Measurements from ENCODE around the gene CYP3A7. TPM values are rescaled to one million over a fixed set of nuclear protein-coding genes. Genes with fewer than 3 reads are reported as not detected.
"Not testable (repeated sequence)": the region's sequence is repeated elsewhere in the genome, so short reads cannot be mapped to it uniquely, and the experiment has no call there.

CYP3A7 gene
- polyA plus RNA-seq, 4 donors, result 0.28 to 1.2 (median 0.43) TPM

GRCh38 chr7:99742737-99743394, 7.9 kb upstream of the CYP3A7 start:
- DNase-seq (ENCODE audit: low read depth in 4 of 4, low spot score in 3 of 4), result no peak

GRCh38 chr7:99741441-99741795, 6.4 kb upstream of the CYP3A7 start:
- DNase-seq (ENCODE audit: low read depth in 4 of 4, low spot score in 3 of 4), result no peak

- no peak for DNase-seq (ENCODE audit: low read depth in 4 of 4, low spot score in 3 of 4)
Observed at GRCh38 chr7:99740573-99741440, 5.8 kb upstream of the CYP3A7 start.

DNA sequence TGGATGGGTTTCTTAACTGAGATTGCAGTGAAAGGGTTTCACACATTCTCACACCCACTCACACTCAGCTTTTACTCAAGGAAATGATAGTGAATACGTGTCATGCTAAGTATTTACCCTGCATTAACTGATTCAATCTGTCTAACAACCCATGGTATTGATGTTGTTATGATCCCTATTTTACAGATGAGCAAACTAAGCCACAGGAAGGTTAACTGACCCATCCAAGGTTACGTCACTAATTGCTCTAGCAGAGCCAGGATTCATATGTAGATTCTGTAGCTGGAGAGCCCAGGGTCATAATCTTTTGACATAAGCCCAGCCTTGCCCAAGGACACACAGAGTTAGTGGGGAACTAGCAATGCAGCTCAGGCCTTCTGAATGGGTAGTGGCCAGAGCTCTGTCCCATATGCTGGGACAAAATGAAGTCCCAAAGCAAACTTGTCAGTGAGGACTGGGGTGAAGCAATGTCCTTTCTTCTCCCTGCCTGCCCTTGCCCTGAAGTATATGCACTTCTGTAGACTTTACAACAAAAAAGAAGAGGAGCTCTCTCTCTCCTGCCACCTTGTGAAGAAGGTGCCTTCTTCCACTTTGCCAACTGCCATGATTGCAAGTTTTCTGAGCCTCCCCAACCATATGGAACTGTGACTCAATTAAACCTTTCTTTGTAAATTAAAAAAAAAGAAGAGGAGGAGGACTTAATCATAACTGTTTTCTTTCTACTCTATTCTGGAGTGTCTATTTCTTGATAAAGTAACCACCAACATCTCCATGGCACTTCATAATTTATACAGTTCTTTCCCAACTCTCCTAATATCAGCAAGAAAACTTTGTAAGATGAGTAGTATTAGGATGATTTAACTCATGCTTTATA, 4.9 kb upstream of the CYP3A7 start:
- DNase-seq (ENCODE audit: low read depth in 4 of 4, low spot score in 3 of 4), result no peak

- no peak for DNase-seq (ENCODE audit: low read depth in 4 of 4, low spot score in 3 of 4)
Observed at GRCh38 chr7:99737726-99738125, 2.7 kb upstream of the CYP3A7 start.

- DNase-seq (ENCODE audit: low read depth in 4 of 4, low spot score in 3 of 4), result not testable (repeated sequence)
Observed at GRCh38 chr7:99736667-99737066, 1.7 kb upstream of the CYP3A7 start.

DNA sequence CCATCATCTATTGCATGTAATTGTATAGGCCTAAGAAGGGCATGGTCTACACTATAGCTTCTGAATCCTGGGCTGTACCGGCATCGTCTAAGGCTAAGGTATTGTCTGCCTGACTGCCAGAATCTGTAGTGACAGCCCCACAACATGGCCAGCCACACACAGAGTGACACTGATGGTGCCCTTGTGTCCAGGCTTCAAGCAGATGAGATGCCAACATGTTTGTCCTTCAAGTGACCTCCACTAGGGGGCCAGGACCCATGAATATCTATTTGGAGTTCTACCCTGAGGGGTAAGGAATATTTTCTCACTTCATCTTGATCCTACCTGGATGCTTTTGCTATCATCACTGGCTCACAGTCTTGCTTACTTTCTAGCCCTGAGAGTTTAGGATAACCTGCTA, 1.5 kb downstream of the CYP3A7 start:
- no peak for DNase-seq (ENCODE audit: low read depth in 4 of 4, low spot score in 3 of 4)

DNA sequence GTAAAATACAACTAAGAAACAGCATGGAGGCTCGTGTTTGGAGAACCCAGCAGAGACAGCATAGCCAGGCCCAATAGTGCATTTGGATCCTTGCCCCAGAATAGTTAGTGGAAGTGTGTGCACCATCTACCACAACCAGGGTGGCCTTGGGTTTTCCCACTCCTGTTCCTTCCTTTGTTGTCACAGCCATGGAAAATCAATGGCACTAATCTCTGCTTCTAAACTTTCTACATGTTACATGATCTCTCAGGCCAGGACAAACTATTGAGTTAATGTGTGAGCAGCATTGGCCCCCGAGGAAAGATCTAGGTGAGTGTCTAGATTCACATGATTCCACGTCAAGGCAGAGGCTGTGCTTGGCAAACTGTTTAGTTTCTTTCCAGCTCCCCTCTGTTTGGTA, 2.0 kb downstream of the CYP3A7 start:
- DNase-seq (ENCODE audit: low read depth in 4 of 4, low spot score in 3 of 4), result no peak

DNA sequence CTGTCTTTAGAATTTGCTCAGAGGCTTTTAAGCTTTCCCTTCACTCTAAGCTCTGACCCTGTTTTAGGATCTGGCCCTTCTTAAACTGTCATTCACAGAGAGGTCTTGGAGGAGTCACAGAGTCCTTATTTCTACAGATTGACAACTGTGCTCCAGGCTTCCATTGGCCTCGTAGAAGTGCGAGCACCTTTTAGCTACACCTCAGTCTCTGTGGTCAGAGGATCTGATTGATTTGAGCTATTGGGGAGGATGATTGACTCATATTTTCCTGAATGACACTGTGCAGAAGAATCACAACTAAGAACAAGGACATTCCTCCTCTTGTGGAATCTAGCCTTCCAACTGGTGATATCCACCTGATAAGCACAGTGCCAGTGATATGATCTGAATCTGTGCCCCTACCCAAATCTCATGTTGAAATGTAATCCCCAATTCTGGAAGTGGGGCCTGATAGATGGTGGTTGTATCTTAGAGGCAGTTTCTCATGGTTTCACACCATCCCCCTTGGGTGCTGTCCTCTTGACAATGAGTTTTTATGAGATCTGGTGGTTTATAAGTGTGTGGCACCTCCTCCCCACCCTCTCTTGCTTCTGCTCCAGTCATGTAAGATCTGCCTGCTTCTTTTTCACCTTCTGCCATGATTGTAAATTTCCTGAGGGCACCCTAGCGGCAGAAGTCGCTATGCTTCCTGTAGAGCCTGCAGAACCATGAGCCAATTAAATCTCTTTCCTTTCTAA, 3.2 kb downstream of the CYP3A7 start:
- no peak for DNase-seq (ENCODE audit: low read depth in 4 of 4, low spot score in 3 of 4)

DNA sequence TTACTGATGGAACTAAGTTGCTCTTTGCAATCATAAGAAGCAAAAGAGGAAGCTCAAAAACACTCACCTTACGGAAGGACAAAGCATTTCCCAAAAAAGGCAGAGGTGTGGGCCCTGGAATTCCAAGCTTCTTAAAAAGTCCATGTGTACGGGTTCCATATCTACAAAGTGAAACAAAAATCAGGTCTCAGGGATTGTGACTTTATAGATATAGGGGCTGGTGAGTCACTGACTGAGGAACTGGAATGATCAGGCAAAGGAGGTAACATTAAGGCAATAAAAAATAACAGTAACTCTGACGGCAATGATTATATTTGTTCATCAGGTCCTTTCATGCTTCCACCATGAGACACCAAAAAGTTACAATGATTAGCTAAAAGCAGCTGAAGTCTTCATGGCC, 4.0 kb downstream of the CYP3A7 start:
- no peak for DNase-seq (ENCODE audit: low read depth in 4 of 4, low spot score in 3 of 4)

GRCh38 chr7:99730238-99730810, 4.7 kb downstream of the CYP3A7 start:
- DNase-seq (ENCODE audit: low read depth in 4 of 4, low spot score in 3 of 4), result no peak

DNA sequence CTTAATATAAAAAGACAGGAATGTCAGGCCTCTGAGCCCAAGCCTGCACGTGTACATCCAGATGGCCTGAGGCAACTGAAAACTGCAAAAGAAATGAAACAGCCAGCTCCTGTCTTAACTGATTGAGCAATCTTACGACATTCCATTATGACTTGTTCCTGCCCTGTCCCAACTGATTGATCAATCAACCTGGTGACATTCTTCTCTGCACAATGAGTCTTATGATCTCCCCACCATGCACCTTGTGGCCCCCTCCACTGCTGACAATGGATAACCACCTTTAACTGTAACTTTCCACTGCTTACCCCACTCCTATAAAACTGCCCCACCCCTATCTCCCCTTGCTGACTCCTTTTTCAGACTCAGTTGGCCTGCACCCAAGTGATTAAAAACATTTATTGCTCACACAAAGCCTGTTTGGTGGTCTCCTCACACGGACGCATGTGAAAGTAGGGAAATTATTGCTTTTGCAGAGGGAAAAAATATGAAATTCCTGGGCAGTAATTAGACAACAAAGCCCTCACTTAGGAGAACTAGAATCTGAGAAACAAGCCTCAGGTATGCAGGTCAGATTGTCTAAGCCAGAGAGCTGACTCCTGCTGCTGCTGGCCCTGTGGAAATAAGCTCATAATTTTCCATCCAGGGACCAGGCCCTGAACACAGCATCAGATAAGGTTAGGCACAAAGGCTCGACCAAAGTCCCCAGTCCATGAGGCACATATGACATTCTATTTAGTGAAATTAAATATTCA, 5.3 kb downstream of the CYP3A7 start:
- no peak for DNase-seq (ENCODE audit: low read depth in 4 of 4, low spot score in 3 of 4)

DNA sequence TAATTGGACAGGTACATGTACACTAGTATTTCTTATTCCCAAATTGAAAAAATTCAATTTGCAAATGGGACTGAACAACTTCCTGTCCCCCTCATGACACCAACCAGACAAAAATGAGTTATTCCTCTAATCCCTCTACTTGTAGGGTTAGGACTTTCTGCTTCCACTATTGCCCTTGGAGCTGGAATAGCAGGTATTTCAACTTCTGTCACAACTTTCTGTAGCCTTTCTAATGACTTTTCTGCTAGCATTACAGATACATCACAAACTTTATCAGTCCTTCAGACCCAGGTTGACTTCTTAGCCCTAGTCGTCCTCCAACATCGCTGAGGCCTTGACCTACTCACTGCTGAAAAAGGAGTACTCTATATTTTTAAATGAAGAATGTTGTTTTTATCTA, 6.4 kb downstream of the CYP3A7 start:
- no peak for DNase-seq (ENCODE audit: low read depth in 4 of 4, low spot score in 3 of 4)

DNA sequence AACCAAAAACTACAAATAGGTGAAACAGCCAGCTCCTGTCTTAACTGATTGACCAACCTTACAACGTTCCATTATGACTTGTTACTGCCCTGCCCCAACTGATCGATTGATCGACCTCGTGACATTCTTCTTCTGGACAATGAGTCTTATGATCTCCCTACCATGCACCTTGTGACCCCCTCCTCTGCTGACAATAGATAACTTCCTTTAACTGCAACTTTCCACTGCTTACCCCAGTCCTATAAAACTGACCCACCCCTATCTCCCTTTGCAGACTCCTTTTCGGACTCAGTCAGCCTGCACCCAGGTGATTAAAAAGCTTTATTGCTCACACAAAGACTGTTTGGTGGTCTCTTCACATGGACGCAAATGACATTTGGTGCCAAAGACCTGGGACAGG, 11.8 kb downstream of the CYP3A7 start:
- DNase-seq (ENCODE audit: low read depth in 4 of 4, low spot score in 3 of 4), result not testable (repeated sequence)

DNA sequence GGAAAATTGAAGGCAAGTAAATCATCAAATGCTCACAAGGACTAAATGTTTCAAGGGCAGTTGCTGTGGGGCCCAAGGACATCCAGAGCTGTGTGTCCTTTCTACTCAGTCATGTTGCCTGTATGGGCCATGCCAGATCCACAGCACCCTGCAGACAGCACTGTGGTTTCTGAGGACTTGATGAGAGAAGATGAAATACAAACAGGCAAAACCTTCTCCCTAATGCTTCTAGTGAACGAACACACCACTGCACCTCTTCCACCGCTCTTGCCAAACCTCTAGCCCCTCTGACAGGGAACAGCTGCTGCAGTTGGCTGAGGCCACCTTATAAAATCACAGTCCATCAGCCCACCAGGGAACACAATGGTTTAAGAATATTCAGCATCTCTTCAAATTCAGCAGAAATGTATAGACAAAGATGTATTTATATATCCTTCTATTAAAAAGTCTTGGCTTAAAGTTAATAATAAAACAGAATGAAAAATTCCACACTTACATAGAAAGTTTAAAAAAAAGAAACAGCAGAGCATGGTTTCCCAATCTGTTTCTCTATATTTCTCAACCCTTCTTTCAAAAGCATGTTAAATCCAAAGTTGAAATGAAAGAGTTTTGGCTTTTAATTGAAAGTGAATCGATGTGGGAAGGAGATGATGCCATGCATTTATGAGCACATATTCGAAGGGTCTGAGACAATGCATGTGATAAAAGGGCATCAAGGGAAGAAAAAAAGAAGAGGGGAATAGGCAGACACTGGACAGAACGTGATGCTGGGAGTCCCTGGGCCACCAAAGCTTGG, 14.0 kb downstream of the CYP3A7 start:
- no peak for DNase-seq (ENCODE audit: low read depth in 4 of 4, low spot score in 3 of 4)

GRCh38 chr7:99719996-99720769, 14.8 kb downstream of the CYP3A7 start:
- DNase-seq (ENCODE audit: low read depth in 4 of 4, low spot score in 3 of 4), result peak in 1 of 4 donors; percentile 5

GRCh38 chr7:99713995-99714570, 20.9 kb downstream of the CYP3A7 start:
- DNase-seq (ENCODE audit: low read depth in 4 of 4, low spot score in 3 of 4), result no peak
